Natural killer cell (primary cell): ENCODE measurements around the gene SEMA4B. TPM values are rescaled to one million over a fixed set of nuclear protein-coding genes. Genes with fewer than 3 reads are reported as not detected.
"Not testable (repeated sequence)": the region's sequence is repeated elsewhere in the genome, so short reads cannot be mapped to it uniquely, and the experiment has no call there.

Source experiments
- ATAC-seq, 3 donors: fragments of 150-1000 bp in 2 of 3; fragments of 200-7000 bp in 1 of 3; cut with Tn5 transposase; 1 replicate in 1 of 3; 2 replicates in 2 of 3; pipeline ENCODE4 v1.10.0; 2021; ENCODE audit warnings: mild to moderate bottlenecking in 2 of 3, moderate library complexity in 2 of 3
- DNase-seq, 2 donors: peaks; one replicate each; pipeline versions ENCODE4 v3.0.0 to v3.0.0-alpha.2; 2013 to 2021; ENCODE audit warnings: mixed read lengths in 1 of 2
- H3K27ac ChIP-seq: one replicate; pipeline ENCODE4 v1.5.1; 2013; ENCODE audit warnings: mild to moderate bottlenecking, low read length
- H3K27me3 ChIP-seq: one replicate; pipeline ENCODE4 v1.6.1; 2013; ENCODE audit warnings: low read length; ENCODE audit not compliant: control insufficient read depth, insufficient read depth
- H3K36me3 ChIP-seq: one replicate; pipeline ENCODE4 v1.6.1; 2013; ENCODE audit warnings: low read length; ENCODE audit not compliant: control insufficient read depth, insufficient read depth
- H3K4me1 ChIP-seq: one replicate; pipeline ENCODE4 v1.6.1; 2013; ENCODE audit warnings: low read length; ENCODE audit not compliant: control insufficient read depth, insufficient read depth
- H3K4me3 ChIP-seq: one replicate; pipeline ENCODE4 v1.5.1; 2013; ENCODE audit warnings: low read length
- H3K9me3 ChIP-seq: one replicate; pipeline ENCODE4 v1.6.1; 2013; ENCODE audit warnings: low read length; ENCODE audit not compliant: control insufficient read depth, insufficient read depth
- H3K27ac Mint-ChIP-seq, 2 donors: one replicate each; pipeline ENCODE4 v1.8.0; 2022; ENCODE audit warnings: mild to moderate bottlenecking in 2 of 2, mixed read lengths in 2 of 2, moderate library complexity in 1 of 2
- H3K27me3 Mint-ChIP-seq, 2 donors: one replicate each; pipeline ENCODE4 v1.8.0; 2022; ENCODE audit warnings: low read depth in 2 of 2, mixed read lengths in 2 of 2
- H3K36me3 Mint-ChIP-seq: one replicate; pipeline ENCODE4 v1.8.0; 2022; ENCODE audit warnings: mixed read lengths
- H3K4me1 Mint-ChIP-seq, 2 donors: one replicate each; pipeline ENCODE4 v1.8.0; 2022; ENCODE audit warnings: mixed read lengths in 2 of 2
- H3K4me3 Mint-ChIP-seq: one replicate; pipeline ENCODE4 v1.8.0; 2022; ENCODE audit warnings: mild to moderate bottlenecking, moderate library complexity, mixed read lengths
- H3K9me3 Mint-ChIP-seq, 2 donors: one replicate each; pipeline ENCODE4 v1.8.0; 2022; ENCODE audit warnings: mixed read lengths in 2 of 2
- WGBS: methylation state at CpG from one replicate; pipeline ENCODE4 v1.1.7; 2013; ENCODE audit warnings: missing lambda C conversion rate; ENCODE audit not compliant: insufficient coverage; 5-methylcytosine and 5-hydroxymethylcytosine counted together
- intact Hi-C: fragments of 100-400 bp; cut with micrococcal nuclease; formaldehyde crosslinking; loops from one replicate; pipeline ENCODE4 v1.14.2; 2022
- total RNA-seq, 4 donors: library from RNA; stranded (reverse); fragments of 120-200 nt in 1 of 4; gene quantifications; one replicate each; pipeline versions ENCODE4 v1.2.3 to v1.2.4, GENCODE V29; 2013 to 2022
- TF ChIP-seq, protein P1 (sequence below): fragments of 200-600 bp; IDR thresholded peaks from one replicate; pipeline ENCODE4 v1.8.0; 2022; ENCODE audit warnings: antibody characterized with exemption

The SEMA4B gene
- total RNA-seq, 3 donors from 2014 or later (not counting 1 experiment from before 2014, with no cell fraction given), result 13.1 to 28.1 (median 25.0) TPM

DNA sequence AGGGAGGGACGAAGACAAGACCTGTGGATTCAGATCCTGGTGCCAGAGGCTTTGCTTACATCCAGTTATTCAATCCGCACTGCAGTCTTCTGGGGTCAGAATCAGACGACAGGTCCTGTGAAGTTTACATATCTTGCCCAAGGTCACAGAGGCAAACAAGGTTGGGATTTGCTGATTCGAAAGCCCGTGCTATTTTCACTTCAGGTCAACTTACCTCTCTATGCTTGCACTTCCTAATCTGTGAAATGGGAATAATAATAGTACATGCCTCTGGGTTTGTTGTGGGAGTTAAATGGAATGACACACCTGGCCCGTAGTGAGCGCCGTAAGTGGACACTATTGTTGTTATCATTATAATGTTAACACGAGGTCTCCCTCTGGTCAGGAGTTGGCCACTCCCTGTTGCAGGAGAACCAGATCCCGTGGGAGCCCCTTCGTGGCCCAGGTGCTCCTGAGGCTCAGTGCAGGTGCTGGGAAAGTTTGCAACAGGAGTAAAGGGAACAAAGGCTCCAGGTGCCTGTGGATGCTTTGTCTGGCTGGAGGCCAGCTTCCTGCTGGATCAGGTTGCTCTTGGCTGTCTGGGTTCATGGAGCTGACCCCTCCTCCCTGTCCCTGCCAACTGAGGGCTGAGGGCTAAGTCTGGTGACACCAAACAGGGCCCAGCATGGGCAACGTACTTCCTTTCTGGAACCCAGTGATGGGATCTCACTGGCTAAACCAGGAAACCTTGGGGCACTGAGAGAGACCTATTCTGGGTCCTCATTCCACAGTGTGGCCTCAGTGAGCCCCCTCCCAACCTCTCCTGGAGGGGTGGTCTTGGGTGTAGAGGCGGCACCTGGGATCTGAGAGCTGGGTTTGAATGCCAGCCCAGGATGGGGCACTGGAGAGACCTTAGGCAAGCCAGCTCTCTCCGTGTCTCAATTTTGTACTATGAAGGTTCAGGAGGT, 40.1 kb upstream of the SEMA4B start:
- Histone ChIP-seq H3K27ac (no peak overlapping the region), H3K4me1 (peaks cover 14% of the 10 kb centered on the region), H3K9me3 (no peaks in the 10 kb centered on the region), H3K4me3 (no peak overlapping the region), H3K36me3 (no peaks in the 10 kb centered on the region), H3K27me3 (no peaks in the 10 kb centered on the region)
- 84% methylated on average over 12 of the region's 14 CpGs for WGBS
- H3K36me3 Mint-ChIP-seq, result no peaks in the 10 kb centered on the region
- no peaks in the 10 kb centered on the region for H3K27me3 Mint-ChIP-seq
- ATAC-seq (no peak), DNase-seq (no peak)
- intact Hi-C loops, result no loop called here
- H3K4me1 Mint-ChIP-seq, result peaks cover 0 to 12% of the 10 kb centered on the region in 2 donors
- H3K27ac Mint-ChIP-seq, result no peak overlapping the region
- TF ChIP-seq, protein P1, sequence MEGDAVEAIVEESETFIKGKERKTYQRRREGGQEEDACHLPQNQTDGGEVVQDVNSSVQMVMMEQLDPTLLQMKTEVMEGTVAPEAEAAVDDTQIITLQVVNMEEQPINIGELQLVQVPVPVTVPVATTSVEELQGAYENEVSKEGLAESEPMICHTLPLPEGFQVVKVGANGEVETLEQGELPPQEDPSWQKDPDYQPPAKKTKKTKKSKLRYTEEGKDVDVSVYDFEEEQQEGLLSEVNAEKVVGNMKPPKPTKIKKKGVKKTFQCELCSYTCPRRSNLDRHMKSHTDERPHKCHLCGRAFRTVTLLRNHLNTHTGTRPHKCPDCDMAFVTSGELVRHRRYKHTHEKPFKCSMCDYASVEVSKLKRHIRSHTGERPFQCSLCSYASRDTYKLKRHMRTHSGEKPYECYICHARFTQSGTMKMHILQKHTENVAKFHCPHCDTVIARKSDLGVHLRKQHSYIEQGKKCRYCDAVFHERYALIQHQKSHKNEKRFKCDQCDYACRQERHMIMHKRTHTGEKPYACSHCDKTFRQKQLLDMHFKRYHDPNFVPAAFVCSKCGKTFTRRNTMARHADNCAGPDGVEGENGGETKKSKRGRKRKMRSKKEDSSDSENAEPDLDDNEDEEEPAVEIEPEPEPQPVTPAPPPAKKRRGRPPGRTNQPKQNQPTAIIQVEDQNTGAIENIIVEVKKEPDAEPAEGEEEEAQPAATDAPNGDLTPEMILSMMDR, result no peak
- no peaks in the 10 kb centered on the region for H3K9me3 Mint-ChIP-seq
- no peak overlapping the region for H3K4me3 Mint-ChIP-seq

DNA sequence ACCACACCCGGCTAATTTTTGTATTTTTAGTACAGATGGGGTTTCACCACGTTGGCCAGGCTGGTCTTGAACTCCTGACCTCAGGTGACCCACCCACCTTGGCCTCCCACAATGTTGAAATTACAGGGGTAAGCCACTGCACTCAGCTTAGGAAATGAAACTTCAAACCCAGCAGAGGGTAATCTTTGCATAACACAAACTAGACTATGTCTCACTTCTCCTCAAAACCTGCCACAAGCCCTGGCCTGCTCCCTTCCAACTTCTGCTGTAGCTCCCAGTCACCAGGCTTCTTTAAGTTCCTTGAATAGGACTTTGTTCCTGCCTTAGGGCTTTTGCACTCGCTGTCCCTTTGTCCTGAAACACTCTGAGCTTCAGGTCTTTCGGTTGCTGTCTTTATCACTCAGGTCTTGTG, 39.2 kb upstream of the SEMA4B start:
- H3K9me3 ChIP-seq, result no peaks in the 10 kb centered on the region
- H3K27ac ChIP-seq, result no peak overlapping the region
- no peaks in the 10 kb centered on the region for H3K36me3 ChIP-seq
- intact Hi-C loops, result no loop called here
- TF ChIP-seq, protein P1, result no peak
- Mint-ChIP-seq H3K27me3 (no peaks in the 10 kb centered on the region), H3K9me3 (no peaks in the 10 kb centered on the region), H3K27ac (no peak overlapping the region), H3K36me3 (no peaks in the 10 kb centered on the region), H3K4me3 (no peak overlapping the region), H3K4me1 (peaks cover 0 to 12% of the 10 kb centered on the region in 2 donors)
- ATAC-seq (no peak), DNase-seq (no peak)
- no peaks in the 10 kb centered on the region for H3K27me3 ChIP-seq
- no peak overlapping the region for H3K4me3 ChIP-seq
- H3K4me1 ChIP-seq, result peaks cover 14% of the 10 kb centered on the region
- WGBS, result 59% methylated on average over 4 of the region's 4 CpGs

DNA sequence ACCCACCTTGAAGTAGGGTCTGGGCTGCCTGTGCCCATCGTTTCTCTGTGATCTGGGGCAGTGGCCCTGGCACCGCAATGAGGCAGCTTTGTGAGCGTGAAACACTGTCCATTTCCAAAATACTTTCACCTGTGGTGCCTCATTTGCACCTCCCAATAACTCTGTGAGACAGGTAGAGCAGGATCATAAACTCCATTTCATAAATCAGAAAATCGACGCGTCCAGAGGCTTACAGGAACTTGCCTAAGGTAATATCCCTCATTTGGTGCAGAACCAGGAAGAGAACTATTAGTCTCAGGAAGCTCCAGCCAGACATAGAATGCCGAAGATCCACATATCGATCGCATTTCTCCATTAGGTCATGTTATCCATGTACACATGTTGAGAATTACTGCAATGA, 38.2 kb upstream of the SEMA4B start:
- H3K27ac ChIP-seq, result no peak overlapping the region
- Mint-ChIP-seq H3K9me3 (no peaks in the 10 kb centered on the region), H3K27ac (no peak overlapping the region)

DNA sequence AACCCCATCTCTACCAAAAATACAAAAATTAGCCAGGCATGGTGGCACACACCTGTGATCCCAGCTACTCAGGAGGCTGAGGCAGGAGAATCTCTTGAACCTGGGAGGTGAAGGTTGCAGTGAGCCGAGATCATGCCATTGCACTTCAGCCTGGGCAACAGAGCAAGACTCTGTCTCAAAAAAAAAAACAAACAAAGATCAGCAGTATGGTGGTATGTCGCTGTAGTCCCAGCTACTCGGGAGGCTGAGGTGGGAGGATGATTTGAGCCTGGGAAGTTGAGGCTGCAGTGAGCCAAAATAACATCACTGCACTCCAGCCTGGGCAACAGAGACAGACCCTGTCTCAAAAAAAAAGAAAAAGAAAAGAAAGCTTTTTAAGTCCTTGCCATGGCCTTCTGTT, 36.9 kb upstream of the SEMA4B start:
- 96% methylated on average over 3 of the region's 3 CpGs for WGBS
- H3K4me1 ChIP-seq, ATAC-seq, H3K9me3 Mint-ChIP-seq, H3K36me3 Mint-ChIP-seq, H3K27ac ChIP-seq, intact Hi-C loops, H3K36me3 ChIP-seq, H3K9me3 ChIP-seq, H3K4me1 Mint-ChIP-seq, H3K4me3 ChIP-seq, H3K4me3 Mint-ChIP-seq, H3K27me3 ChIP-seq, H3K27ac Mint-ChIP-seq, DNase-seq, H3K27me3 Mint-ChIP-seq: not testable (repeated sequence)

More for the DNA sequence above, 38.2 kb upstream of the SEMA4B start:
- no peaks in the 10 kb centered on the region for H3K36me3 ChIP-seq
- peaks cover 0 to 6% of the 10 kb centered on the region in 2 donors for H3K4me1 Mint-ChIP-seq
- TF ChIP-seq, protein P1, result no peak
- ATAC-seq (no peak), DNase-seq (no peak)
- H3K4me1 ChIP-seq, result peaks cover 12% of the 10 kb centered on the region
- H3K4me3 Mint-ChIP-seq, result no peak overlapping the region
- H3K36me3 Mint-ChIP-seq, result no peaks in the 10 kb centered on the region
- 94% methylated on average over 9 of the region's 9 CpGs for WGBS
- intact Hi-C loops, result no loop called here
- no peaks in the 10 kb centered on the region for H3K27me3 ChIP-seq
- no peaks in the 10 kb centered on the region for H3K9me3 ChIP-seq
- no peak overlapping the region for H3K4me3 ChIP-seq
- H3K27me3 Mint-ChIP-seq, result no peaks in the 10 kb centered on the region
